Measurements from ENCODE around the gene THRB.

THRB gene

GRCh38 chr3:24191801-24192403 is 302.7 kb downstream of the THRB start:
- no peak for DNase-seq

- DNase-seq: no peak
Observed at GRCh38 chr3:24190256-24190655, 304.4 kb downstream of the THRB start.

- DNase-seq: peak in 22 of 56 donors; percentile 1 to 34 (median 8)
Observed at GRCh38 chr3:24185738-24186384, 308.8 kb downstream of the THRB start.

DNA sequence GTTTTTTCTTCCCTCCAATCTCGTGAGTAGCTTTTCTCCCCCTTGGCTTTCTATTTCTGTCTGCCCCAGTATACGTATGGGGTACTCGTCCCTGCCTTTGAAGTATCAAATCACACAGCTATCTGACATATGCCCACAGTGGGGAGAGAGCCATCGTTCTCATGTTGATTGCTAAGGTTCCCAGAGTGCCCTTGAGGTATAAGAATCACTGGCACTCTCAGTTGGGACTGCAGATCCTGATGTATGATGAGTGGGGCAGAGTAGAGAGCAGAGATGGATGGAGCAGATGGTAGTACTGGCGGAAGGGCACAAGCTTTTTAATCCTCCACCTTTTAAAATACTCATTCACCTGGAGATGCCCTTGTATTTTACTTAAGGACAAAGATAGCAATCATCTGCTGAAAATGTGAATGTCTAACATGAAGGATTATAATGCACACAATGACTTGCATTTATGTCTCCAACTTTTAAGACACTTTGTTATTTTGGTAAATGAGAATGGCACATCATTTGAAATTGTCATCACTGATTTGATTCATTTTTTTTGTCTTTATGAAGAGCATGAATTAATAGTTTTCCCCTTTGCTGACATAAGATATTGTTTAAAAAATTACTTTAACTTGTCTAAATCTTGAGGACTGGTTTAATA is 310.0 kb downstream of the THRB start:
- DNase-seq: no peak

GRCh38 chr3:24182756-24183155 is 311.9 kb downstream of the THRB start:
- DNase-seq: no peak

DNA sequence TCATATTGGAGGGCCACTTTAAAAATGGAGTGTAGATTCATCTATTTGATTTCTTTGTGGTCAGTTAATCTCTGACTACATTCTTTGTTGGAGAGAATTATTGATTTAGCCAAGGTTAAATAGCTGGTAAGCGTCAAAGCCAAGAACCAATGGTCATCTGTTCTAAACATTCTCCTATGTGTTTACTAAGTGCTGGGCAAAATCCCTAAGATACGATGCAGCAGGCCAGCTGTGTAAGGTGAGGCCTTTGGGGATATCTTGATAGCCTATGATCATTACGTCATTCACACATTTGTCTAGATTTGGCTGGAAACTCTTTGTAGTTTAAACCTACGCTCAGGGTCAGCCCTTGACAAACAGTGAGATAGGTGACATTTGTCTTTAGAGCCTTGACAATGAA is 313.4 kb downstream of the THRB start:
- DNase-seq: no peak

DNA sequence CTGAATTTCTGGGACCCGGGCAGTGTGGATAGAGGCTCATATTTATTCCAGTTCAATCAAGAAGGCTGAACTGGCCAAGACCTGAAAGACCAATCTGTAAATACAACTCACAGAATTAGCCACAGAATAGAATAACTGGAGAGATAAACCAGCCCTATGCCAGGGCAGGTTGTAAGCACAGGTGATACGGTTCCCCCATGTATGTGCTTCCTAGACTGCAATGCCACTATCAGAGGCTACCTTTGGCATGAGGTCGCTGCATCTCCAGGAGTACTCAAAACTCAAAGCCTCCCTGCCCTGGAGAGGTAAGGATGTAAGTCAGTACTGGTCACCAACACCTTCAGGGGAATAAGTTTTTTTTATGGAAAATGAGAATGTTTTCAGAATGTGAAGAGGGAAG is 314.0 kb downstream of the THRB start:
- no peak for DNase-seq

DNA sequence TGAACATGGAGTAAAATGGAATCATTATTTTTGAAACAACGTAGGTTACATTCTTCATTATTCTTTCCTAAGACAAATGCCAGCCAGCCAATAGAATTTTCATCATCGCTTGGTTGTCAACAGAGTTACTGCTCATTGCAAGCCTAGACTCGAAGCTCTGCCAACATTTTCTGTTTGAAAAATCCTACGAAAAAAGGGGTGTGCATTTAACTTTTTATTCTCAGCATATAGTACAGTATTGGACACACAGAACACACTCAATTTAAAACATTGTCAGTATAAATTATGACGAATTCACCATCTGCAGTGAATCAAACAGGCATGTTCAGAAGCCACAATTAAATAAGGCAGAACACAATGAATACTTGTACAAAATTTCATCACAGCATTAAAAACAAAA is 317.4 kb downstream of the THRB start:
- no peak for DNase-seq

- DNase-seq: no peak
Observed at GRCh38 chr3:24174614-24175013, 320.0 kb downstream of the THRB start.

- no peak for DNase-seq
Observed at GRCh38 chr3:24168977-24169376, 325.7 kb downstream of the THRB start.

DNA sequence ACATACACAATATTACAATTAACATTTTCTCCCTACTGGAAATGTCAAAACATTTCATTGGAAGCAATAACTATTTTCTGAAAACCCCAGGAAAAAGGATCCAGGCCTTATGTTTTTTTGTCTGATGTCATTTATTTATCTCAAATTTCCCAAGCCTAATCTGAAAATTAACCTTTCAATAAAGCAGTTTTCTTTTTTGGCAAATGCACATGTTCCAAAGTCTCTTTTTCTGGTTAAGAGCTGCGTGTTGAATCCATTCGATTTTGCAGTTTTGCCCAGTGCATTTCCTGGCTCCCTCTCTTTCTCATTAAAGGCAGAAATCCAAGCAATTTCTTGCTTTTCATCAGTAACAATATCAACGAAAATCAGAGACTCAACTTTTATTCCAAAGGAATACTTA is 327.2 kb downstream of the THRB start:
- DNase-seq: no peak

DNA sequence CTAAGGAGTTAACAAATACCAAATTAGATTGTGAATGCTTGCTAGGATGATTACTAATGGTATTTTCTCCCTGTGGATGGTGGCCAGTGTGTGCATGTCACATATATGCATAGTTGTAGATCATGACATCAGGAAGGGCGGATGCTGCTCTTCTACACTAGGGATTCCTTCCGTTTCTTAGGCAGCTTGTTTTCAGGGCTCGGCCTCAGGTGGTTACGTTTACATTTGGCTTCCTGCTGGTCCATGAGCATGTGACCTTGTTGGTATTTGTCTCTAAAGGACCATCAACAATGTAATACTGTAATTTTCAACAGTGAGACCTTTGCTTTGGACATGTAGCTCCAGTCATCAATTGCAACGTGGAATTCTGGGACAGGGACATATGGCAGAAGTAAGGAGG is 328.1 kb downstream of the THRB start:
- no peak for DNase-seq

- DNase-seq: no peak
Observed at GRCh38 chr3:24165603-24165982, 329.1 kb downstream of the THRB start.

- no peak for DNase-seq
Observed at GRCh38 chr3:24164967-24165602, 329.6 kb downstream of the THRB start.

- DNase-seq: no peak
Observed at GRCh38 chr3:24162929-24163328, 331.7 kb downstream of the THRB start.

GRCh38 chr3:24161841-24162240 is 332.8 kb downstream of the THRB start:
- no peak for DNase-seq

- DNase-seq: no peak
Observed at GRCh38 chr3:24160424-24161095, 334.1 kb downstream of the THRB start.

- no peak for DNase-seq
Observed at GRCh38 chr3:24158761-24159454, 335.7 kb downstream of the THRB start.

DNA sequence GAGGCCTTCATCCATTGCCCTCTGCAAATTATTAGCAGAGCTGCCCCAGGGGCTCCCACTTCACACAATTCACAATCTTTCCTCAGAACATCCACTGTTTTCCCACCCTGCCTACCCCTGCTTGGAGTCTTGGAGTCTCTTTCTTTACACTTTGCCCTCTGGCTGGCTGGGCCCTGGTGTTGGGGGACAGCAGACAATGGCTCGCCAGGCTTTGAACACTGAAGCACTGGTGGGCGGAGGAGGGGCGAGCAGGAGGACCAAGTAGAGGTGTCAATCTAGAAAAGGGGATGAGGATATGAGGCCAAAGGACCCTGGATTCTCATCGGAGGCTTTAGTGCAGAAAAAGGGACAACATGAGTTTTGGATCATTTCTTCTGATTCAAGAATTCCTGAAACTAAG is 337.5 kb downstream of the THRB start:
- no peak for DNase-seq

DNA sequence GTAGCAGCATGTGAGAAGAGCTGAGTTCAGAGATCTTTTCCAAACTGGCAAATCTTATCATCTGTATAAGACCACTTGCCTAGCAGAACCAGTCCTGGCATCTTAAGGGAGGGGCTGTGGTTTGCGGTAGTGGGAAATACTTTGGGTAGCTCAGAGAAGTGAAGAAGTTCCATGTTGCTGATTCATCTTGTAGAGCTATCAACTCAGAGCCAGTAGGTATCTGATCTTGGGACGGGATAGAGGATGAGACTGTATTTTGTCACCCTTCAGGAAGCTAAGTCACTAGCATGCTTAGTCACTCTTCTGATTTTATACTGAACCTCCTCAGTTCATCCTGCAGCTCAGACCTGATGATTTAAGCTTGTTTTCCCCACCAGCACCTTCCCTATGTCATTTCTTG is 338.2 kb downstream of the THRB start:
- no peak for DNase-seq

GRCh38 chr3:24155276-24155675 is 339.4 kb downstream of the THRB start:
- no peak for DNase-seq

Data from amygdala (tissue), 56 donors.